Cortex of kidney (tissue), 1 donor: Measurements from ENCODE around the gene SLC19A1.

Experiments used
- DNase-seq: peaks from one replicate; lab custom pipeline; 2025; lab: John Stamatoyannopoulos, UW

Gene SLC19A1

GRCh38 chr21:45454926-45455673 lies 87.1 kb downstream of the SLC19A1 start:
- no peak for DNase-seq

GRCh38 chr21:45454060-45454925 lies 87.9 kb downstream of the SLC19A1 start:
- no peak for DNase-seq

DNA sequence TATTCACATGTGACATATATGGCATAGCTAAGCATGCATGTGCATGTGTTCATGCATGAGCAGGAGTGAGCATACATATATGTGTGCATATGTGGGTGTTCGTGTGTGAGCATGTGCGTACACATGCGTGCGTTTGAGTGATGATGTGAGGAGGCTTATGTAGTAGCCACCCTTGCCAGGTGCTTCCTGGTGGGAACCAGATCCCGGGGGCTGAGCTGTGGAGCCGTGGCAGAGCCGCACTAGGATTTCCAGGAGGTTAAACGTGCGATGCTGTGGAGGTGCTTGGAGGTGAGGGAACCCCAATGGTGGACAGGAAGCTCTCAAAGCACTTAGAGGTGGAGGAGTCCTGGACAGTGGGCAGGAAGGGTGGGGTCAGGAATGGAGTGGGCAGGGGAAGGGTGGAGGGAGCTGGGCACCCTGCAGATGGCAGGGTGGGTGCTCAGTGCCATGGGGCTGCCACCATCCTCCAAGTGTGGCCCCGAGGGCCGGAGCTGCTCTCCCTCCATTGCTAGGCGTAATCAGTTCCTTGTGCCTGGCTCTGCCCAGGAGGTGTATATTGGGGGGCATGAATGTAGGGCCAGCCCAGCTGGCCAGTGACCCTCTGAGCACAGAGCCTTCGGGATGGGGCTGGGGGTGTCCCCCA lies 88.8 kb downstream of the SLC19A1 start:
- DNase-seq: no peak

DNA sequence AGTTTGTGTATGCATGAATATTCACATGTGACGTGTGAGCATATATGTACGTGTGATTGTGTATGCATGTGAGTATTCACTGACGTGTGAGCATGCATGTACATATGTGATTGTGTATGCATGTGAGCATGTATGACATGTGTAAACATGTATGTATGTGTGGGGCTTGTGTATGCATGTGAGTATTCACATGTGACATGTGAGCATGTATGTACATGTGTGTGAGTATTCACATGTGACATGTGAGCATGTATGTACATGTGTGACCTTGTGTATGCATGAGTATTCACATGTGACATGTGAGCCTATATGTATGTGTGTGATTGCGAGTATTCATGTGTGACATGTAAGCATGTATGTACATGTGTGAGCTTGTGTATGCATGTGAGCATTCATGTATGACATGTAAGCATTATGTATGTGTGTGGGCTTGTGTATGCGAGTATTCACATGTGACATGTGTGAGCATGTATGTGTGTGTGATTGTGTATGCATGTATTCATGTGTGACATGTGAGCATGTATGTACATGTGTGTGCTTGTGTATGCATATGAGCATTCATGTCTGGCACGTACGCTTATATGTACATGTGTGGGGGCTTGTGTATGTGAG lies 89.4 kb downstream of the SLC19A1 start:
- no peak for DNase-seq

DNA sequence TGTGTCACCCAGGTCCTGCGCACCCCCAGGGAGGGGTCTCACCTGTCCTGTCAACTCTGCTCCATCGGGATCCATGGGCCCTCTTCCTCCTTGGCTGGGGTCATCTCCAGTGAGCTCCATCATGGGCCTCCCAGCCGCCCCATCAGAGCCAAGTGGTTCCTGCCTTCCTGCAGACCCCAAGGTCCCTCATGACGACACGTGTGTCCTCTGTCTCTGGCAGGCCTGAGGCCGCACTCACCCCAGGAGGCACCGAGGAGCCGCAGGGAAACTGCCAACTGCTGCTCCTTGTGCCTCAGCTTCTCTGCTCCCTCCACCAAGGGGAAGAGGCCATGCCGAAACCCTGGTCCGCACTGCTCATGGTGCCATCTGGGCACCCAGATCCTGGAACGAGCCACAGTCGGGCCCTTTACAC lies 90.5 kb downstream of the SLC19A1 start:
- no peak for DNase-seq

DNA sequence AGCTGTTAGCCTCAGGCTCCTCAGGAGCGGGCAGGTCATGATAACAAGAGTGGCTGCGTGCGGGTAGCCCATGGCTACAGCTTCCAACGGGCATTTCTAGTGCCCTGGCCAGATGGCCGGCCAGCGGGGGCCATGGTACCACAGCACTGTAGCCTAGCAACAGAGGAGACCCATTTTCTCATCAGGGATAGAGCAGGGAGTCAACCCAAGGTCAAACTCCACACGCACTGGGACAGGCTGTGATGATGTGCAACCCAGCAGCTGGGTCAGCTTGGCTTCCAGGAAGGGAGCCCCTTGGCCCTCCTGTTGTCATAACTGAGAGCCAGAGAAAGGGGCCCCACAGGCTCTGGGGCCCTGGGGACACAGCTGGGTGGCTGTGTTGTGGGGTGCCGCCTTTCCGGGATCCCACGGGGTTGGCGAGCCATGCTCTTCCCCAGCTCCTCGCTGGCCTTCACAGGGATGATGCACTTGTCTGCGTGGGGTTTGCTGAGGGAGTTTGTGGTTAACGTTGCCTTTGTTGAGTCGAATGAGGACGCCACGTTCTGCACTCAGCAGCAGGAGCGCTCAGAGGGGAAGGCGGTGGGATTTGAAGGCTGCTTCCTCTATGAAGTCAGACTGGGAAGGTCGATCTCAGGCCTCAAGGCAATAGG lies 91.0 kb downstream of the SLC19A1 start:
- DNase-seq: no peak

DNA sequence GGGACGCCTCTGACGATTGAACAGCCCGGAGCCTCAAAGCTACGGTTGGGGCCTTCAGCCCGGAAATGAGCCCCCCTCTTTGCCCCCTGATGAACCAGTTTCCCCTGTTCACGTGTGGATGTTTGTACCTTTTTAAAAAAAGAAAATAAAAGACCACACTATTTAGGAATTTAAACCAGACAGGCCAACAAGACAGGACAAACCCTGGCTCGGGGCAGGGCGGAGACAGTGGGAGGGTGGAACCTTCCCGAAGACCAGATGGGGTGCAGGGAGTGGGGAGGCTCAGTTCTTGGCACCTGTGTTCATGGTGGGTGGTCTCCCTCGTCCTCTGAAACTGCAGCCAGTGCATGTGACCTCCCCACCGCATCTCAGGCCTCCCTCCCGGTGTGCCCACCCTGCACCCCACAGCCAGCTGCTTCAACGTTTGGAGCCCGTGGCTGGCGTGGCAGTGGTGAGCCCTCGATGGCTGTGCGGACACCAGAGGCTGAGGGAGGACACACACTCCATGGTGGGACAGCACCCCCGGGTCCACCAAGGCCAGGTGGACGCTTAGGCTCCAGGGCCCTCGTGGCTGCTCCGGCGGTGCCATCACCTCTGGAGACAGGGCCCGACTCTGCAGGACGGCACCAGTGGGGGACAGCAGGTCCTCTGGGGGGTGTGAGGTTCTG lies 91.7 kb downstream of the SLC19A1 start:
- no peak for DNase-seq

DNA sequence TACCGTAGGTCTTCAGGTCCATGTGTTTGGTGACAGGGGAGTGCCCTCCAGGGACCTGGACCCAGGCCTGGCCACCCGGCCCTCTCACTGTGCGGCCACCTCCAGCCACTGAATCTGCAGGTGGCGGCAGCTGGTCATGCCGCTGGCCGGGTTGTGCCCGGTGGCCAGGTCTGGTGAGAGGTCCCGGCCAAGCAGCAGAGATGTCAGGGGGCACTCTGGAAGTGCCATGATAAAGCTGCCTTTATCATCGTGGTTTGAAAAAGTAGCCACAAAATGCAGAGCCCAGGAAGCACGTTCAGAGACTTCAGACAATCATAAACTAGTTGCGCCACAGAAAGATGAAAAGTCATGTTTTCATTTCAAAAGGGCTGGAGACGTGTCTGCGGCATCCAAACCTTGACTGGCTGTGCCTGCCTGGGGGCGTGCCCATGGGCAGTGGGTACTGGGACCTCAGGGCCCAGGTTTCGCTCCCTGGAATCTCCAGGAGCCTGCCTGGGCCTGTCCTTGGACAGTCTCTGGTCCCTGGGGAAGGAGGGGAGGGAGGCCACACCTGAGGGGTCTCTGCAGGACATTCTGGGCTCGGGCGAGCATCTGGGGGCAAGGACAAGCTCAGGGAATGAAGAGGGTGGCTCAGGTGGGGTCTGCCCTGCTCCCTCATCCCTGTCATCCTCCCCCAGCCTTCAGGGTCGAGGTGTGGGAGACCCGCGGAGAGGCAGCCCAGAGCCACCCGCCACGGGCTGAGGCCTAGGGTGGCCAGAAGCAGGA lies 92.4 kb downstream of the SLC19A1 start:
- no peak for DNase-seq

DNA sequence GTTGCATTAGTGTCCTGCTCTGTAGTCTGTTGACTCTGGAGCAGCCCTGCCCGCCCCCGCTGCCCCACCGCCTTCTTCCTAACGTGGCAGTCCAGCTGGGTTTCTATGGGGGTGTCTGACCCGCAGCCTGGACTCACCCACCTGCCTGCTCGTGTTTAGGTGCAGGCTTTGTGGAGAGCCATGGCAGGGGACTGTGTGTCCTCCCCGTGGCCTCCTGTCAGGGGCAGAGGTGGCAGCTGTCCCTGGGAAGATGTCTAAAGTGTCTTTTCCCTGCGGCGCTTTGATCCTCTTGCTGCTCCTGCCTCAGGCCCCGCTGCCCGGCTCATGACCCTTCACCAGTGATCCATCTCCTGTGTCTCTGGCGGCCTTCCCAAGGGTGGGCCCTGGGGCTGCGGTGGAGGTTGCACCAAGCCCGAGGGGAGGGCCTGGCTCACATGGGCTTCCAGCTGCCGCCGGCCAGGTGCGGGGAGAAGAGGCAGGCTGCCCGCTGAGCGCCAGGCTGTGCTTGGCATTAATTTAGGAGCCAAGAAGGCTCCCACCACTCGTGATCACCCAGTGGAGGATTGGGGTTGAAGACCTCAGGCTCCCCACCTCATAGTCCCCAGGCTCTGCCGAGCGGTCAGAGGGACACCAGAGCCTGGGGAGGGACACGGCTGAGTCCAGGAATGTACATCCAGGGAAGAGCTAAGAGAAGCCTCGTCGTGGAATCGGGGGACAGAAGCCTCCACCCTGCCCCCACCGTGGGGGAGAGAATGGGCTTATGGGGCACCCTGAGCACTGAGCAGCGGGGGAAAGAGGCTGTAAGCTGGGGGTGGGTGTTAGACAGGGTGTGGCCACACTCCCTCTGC lies 93.2 kb downstream of the SLC19A1 start:
- no peak for DNase-seq

DNA sequence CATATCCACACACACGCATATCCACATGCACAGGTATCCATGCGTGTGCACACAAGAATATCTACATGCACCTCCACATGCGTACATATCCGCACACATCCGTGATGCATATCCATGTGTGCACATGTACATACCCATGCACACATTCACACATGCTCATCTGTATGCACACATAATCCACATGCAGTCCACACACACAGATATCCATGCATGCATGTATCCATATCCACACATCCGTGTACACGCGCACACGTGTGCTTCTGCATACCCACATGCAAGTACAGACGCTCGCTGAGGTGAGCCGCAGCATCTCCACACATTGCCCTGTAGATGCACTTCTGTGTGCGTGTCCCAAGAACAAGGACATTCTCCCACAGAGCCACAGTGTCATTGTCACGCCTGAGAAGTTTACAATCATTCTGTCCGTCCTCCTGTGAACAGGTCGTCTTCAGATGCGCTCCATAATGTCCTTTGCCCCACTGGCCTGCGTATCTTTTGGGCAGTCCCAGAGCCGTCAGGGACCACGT lies 93.9 kb downstream of the SLC19A1 start:
- no peak for DNase-seq
